Uterus (tissue), 4 donors: Measurements from ENCODE around the gene CAMK2G. TPM values are rescaled to one million over a fixed set of nuclear protein-coding genes. Genes with fewer than 3 reads are reported as not detected.

ENCODE experiments used
- DNase-seq, 2 donors: peaks; one replicate each; pipeline ENCODE4 v3.0.0-alpha.2; 2019 to 2020
- H3K27ac ChIP-seq, 2 donors: fragments of 200-600 bp; sonication (generic); 1 replicate in 1 of 2; 2 replicates in 1 of 2; pipeline ENCODE4 v1.5.1; 2016 to 2018
- H3K27me3 ChIP-seq, 2 donors: fragments of 200-600 bp; sonication (generic); one replicate each; pipeline ENCODE4 v1.5.1; 2018 to 2019; ENCODE audit warnings: control low read depth in 1 of 2
- H3K36me3 ChIP-seq, 2 donors: fragments of 200-600 bp; sonication (generic); one replicate each; pipeline ENCODE4 v1.5.1; 2019; ENCODE audit warnings: control low read depth in 1 of 2
- H3K4me1 ChIP-seq, 2 donors: fragments of 200-600 bp; sonication (generic); one replicate each; pipeline ENCODE4 v1.5.1; 2018 to 2019; ENCODE audit warnings: control low read depth in 1 of 2
- H3K4me3 ChIP-seq, 2 donors: fragments of 200-600 bp; sonication (generic); 1 replicate in 1 of 2; 2 replicates in 1 of 2; pipeline ENCODE4 v1.5.1; 2018 to 2019; ENCODE audit warnings: mild to moderate bottlenecking in 1 of 2
- H3K9me3 ChIP-seq, 2 donors: fragments of 200-600 bp; sonication (generic); one replicate each; pipeline ENCODE4 v1.5.1; 2019; ENCODE audit warnings: control low read depth in 1 of 2
- CTCF ChIP-seq, 4 experiments: fragments of 200-600 bp in 2 of 4; fragments of 450-650 bp in 2 of 4; sonication (generic) in 2 of 4; IDR thresholded peaks; one replicate each; pipeline ENCODE4 v1.5.1; 2016 to 2019; ENCODE audit warnings: antibody characterized with exemption in 4 of 4, mild to moderate bottlenecking in 2 of 4, moderate library complexity in 1 of 4
- POLR2A ChIP-seq, 2 donors: fragments of 450-650 bp; IDR thresholded peaks; one replicate each; pipeline ENCODE4 v1.6.1; 2016; ENCODE audit warnings: antibody characterized with exemption in 2 of 2, mild to moderate bottlenecking in 1 of 2, moderate library complexity in 1 of 2
- intact Hi-C: fragments of 100-400 bp; cut with DNase I; formaldehyde crosslinking; loops from one replicate; pipeline ENCODE4 v1.15.1; 2023; ENCODE audit warnings: low total_unique reads
- total RNA-seq, 4 donors: library from RNA; depleted of rRNA in 3 of 4; stranded (reverse); fragments of >200 nt in 3 of 4; gene quantifications; one replicate each; pipeline versions ENCODE4 v1.1.0 to v1.2.4, GENCODE V29; 2014 to 2023
- donor health status: DM: yes; HTN: yes; CAD: no.

Gene CAMK2G
- total RNA-seq, 4 donors from 2014 or later = 17.9 to 79.9 (median 40.0) TPM

- peak overlapping the region; percentile 9 to 50 for H3K27ac ChIP-seq
- H3K4me1 ChIP-seq = no peaks in the 10 kb centered on the region
Measured at GRCh38 chr10:73908853-73909539, 34.6 kb upstream of the CAMK2G start.

GRCh38 chr10:73907841-73908517 is 33.6 kb upstream of the CAMK2G start:
- TF ChIP-seq POLR2A (IDR thresholded peaks at IDR 0.05) (no peak), CTCF (IDR thresholded peaks at IDR 0.05) (no peak)
- intact Hi-C loops = no loop called here
- Histone ChIP-seq H3K27ac (peak overlapping the region; percentile 88 to 93), H3K36me3 (no peaks in the 10 kb centered on the region), H3K4me3 (no peak overlapping the region), H3K9me3 (no peaks in the 10 kb centered on the region), H3K4me1 (no peaks in the 10 kb centered on the region), H3K27me3 (no peaks in the 10 kb centered on the region)
- no peak for DNase-seq

More at GRCh38 chr10:73908853-73909539, 34.6 kb upstream of the CAMK2G start:
- Histone ChIP-seq H3K9me3 (no peaks in the 10 kb centered on the region), H3K36me3 (no peaks in the 10 kb centered on the region), H3K27me3 (no peaks in the 10 kb centered on the region), H3K4me3 (no peak overlapping the region)
- peak; percentile 48 to 49 for DNase-seq
- TF ChIP-seq CTCF (IDR thresholded peaks at IDR 0.05) = no peak
- TF ChIP-seq POLR2A (IDR thresholded peaks at IDR 0.05) = no peak
- intact Hi-C loops = no loop called here

- H3K27ac ChIP-seq = peak overlapping the region; percentile 88 to 93
- H3K4me3 ChIP-seq = no peak overlapping the region
- DNase-seq = peak; percentile 89 to 90
- TF ChIP-seq POLR2A (IDR thresholded peaks at IDR 0.05) (peak in 1 of 2 donors; percentile 26), CTCF (IDR thresholded peaks at IDR 0.05) (peak in 2 of 4 experiments; percentile 5 to 20)
- H3K36me3 ChIP-seq = no peaks in the 10 kb centered on the region
- H3K9me3 ChIP-seq = no peaks in the 10 kb centered on the region
- H3K4me1 ChIP-seq = no peaks in the 10 kb centered on the region
- no peaks in the 10 kb centered on the region for H3K27me3 ChIP-seq
- intact Hi-C loops = no loop called here
Measured at GRCh38 chr10:73906524-73907447, 32.4 kb upstream of the CAMK2G start.

GRCh38 chr10:73905256-73906020 is 31.1 kb upstream of the CAMK2G start:
- H3K4me3 ChIP-seq = no peak overlapping the region
- intact Hi-C loops = no loop called here
- no peaks in the 10 kb centered on the region for H3K36me3 ChIP-seq
- no peaks in the 10 kb centered on the region for H3K4me1 ChIP-seq
- no peaks in the 10 kb centered on the region for H3K27me3 ChIP-seq
- H3K27ac ChIP-seq = peak overlapping the region; percentile 88 to 93
- no peaks in the 10 kb centered on the region for H3K9me3 ChIP-seq
- TF ChIP-seq POLR2A (IDR thresholded peaks at IDR 0.05) (no peak), CTCF (IDR thresholded peaks at IDR 0.05) (no peak)
- DNase-seq = no peak
